H9 (cell line): ENCODE measurements around the gene C3. TPM values are rescaled to one million over a fixed set of nuclear protein-coding genes. Genes with fewer than 3 reads are reported as not detected.

Source experiments
- DNase-seq: peaks from one replicate; pipeline ENCODE4 v3.0.0-alpha.2; 2017
- H2AFZ ChIP-seq: one replicate; pipeline ENCODE4 v1.6.1; 2013; ENCODE audit warnings: mild to moderate bottlenecking, low read length, control low read depth, moderate library complexity
- H2AK5ac ChIP-seq: 2 replicates; pipeline ENCODE4 v1.6.1; 2013; ENCODE audit warnings: low read length, control low read depth, mixed read lengths; ENCODE audit not compliant: insufficient read length
- H2BK120ac ChIP-seq: one replicate; pipeline ENCODE4 v1.6.1; 2013; ENCODE audit warnings: low read depth, mild to moderate bottlenecking, low read length, control low read depth, inconsistent platforms; ENCODE audit not compliant: poor library complexity, severe bottlenecking
- H2BK12ac ChIP-seq: 2 replicates; pipeline ENCODE4 v1.6.1; 2013; ENCODE audit warnings: low read length, control low read depth, mixed read lengths, low read depth; ENCODE audit not compliant: insufficient read length
- H2BK15ac ChIP-seq: 2 replicates; pipeline ENCODE4 v1.6.1; 2013; ENCODE audit warnings: low read depth, low read length, control low read depth
- H2BK20ac ChIP-seq: one replicate; pipeline ENCODE4 v1.6.1; 2013; ENCODE audit warnings: low read depth, mild to moderate bottlenecking, low read length, control low read depth, inconsistent platforms; ENCODE audit not compliant: poor library complexity, severe bottlenecking
- H2BK5ac ChIP-seq: 2 replicates; pipeline ENCODE4 v1.6.1; 2013; ENCODE audit warnings: low read length, control low read depth, mixed read lengths; ENCODE audit not compliant: insufficient read length
- H3K14ac ChIP-seq: 2 replicates; pipeline ENCODE4 v1.6.1; 2013; ENCODE audit warnings: low read length, control low read depth; ENCODE audit not compliant: insufficient read depth
- H3K18ac ChIP-seq: 2 replicates; pipeline ENCODE4 v1.6.1; 2013; ENCODE audit warnings: low read depth, mild to moderate bottlenecking, mixed read lengths, low read length, control low read depth; ENCODE audit not compliant: insufficient read length
- H3K23ac ChIP-seq: 2 replicates; pipeline ENCODE4 v1.6.1; 2013; ENCODE audit warnings: low read length, control low read depth, mixed read lengths, low read depth; ENCODE audit not compliant: insufficient read length
- H3K23me2 ChIP-seq: 2 replicates; pipeline ENCODE4 v1.6.1; 2013; ENCODE audit warnings: low read depth, mild to moderate bottlenecking, mixed read lengths, low read length, control low read depth; ENCODE audit not compliant: insufficient read length, poor library complexity, severe bottlenecking
- H3K27ac ChIP-seq: 2 replicates; pipeline ENCODE4 v1.5.1; 2013; ENCODE audit warnings: low read length, control low read depth, mixed read lengths, low read depth; ENCODE audit not compliant: insufficient read length
- H3K27me3 ChIP-seq: 2 replicates; pipeline ENCODE4 v1.6.1; 2013; ENCODE audit warnings: low read length, control low read depth, inconsistent platforms; ENCODE audit not compliant: insufficient read depth
- H3K4ac ChIP-seq: 2 replicates; pipeline ENCODE4 v1.6.1; 2013; ENCODE audit warnings: low read depth, mild to moderate bottlenecking, control low read depth, inconsistent platforms, low read length, moderate library complexity
- H3K4me1 ChIP-seq: 2 replicates; pipeline ENCODE4 v1.6.1; 2013; ENCODE audit warnings: low read length, control low read depth, inconsistent platforms; ENCODE audit not compliant: insufficient read depth
- H3K4me2 ChIP-seq: 2 replicates; pipeline ENCODE4 v1.6.1; 2013; ENCODE audit warnings: low read length, control low read depth, mixed read lengths; ENCODE audit not compliant: insufficient read length, insufficient read depth
- H3K56ac ChIP-seq: 2 replicates; pipeline ENCODE4 v1.6.1; 2013; ENCODE audit warnings: low read depth, mild to moderate bottlenecking, mixed read lengths, low read length, control low read depth; ENCODE audit not compliant: insufficient read length
- H3K79me1 ChIP-seq: 2 replicates; pipeline ENCODE4 v1.6.1; 2013; ENCODE audit warnings: low read depth, mild to moderate bottlenecking, moderate library complexity, low read length, control low read depth, inconsistent platforms; ENCODE audit not compliant: insufficient read depth, poor library complexity, severe bottlenecking
- H3K79me2 ChIP-seq: 2 replicates; pipeline ENCODE4 v1.6.1; 2013; ENCODE audit warnings: low read length, control low read depth, inconsistent platforms; ENCODE audit not compliant: insufficient read depth
- H3K9ac ChIP-seq: 2 replicates; pipeline ENCODE4 v1.6.1; 2013; ENCODE audit warnings: low read length, control low read depth, mixed read lengths; ENCODE audit not compliant: insufficient read length; ENCODE audit errors: extremely low read depth
- H3K9me3 ChIP-seq: one replicate; pipeline ENCODE4 v1.6.1; 2013; ENCODE audit warnings: low read depth, low read length, inconsistent platforms; ENCODE audit not compliant: control insufficient read depth
- H3T11ph ChIP-seq: one replicate; pipeline ENCODE4 v1.6.1; 2013; ENCODE audit warnings: mild to moderate bottlenecking, low read length, control low read depth, inconsistent platforms
- H4K20me1 ChIP-seq: one replicate; pipeline ENCODE4 v1.6.1; 2013; ENCODE audit not compliant: control insufficient read depth, insufficient read length, insufficient read depth
- H4K5ac ChIP-seq: 2 replicates; pipeline ENCODE4 v1.6.1; 2013; ENCODE audit warnings: low read depth, mild to moderate bottlenecking, mixed read lengths, low read length, control low read depth; ENCODE audit not compliant: insufficient read length
- H4K8ac ChIP-seq: replicated peaks from 2 replicates; pipeline ENCODE4 v1.6.1; 2013; ENCODE audit warnings: low read length, control low read depth, mixed read lengths, low read depth; ENCODE audit not compliant: insufficient read length
- H4K91ac ChIP-seq: 2 replicates; pipeline ENCODE4 v1.6.1; 2013; ENCODE audit warnings: low read depth, mild to moderate bottlenecking, moderate library complexity, mixed read lengths, low read length, control low read depth; ENCODE audit not compliant: insufficient read length
- H3K27ac Mint-ChIP-seq, 3 experiments: 2 replicates in 2 of 3; 3 replicates in 1 of 3; pipeline ENCODE4 v1.8.0; 2020 to 2021; ENCODE audit warnings: mixed read lengths in 3 of 3, mild to moderate bottlenecking in 1 of 3, moderate library complexity in 1 of 3
- H3K27me3 Mint-ChIP-seq: 2 replicates; pipeline ENCODE4 v1.8.0; 2021; ENCODE audit warnings: low read depth, mild to moderate bottlenecking, moderate library complexity, mixed read lengths
- H3K36me3 Mint-ChIP-seq, 3 experiments: 2 replicates in 2 of 3; 3 replicates in 1 of 3; pipeline ENCODE4 v1.8.0; 2020 to 2021; ENCODE audit warnings: low read depth in 3 of 3, mixed read lengths in 3 of 3; ENCODE audit not compliant: insufficient read depth in 1 of 3
- H3K4me1 Mint-ChIP-seq, 2 experiments: 2 replicates each; pipeline ENCODE4 v1.8.0; 2020; ENCODE audit warnings: mixed read lengths in 2 of 2
- H3K4me3 Mint-ChIP-seq, 2 experiments: 2 replicates in 1 of 2; 3 replicates in 1 of 2; pipeline ENCODE4 v1.8.0; 2020 to 2021; ENCODE audit warnings: mild to moderate bottlenecking in 2 of 2, mixed read lengths in 2 of 2, moderate library complexity in 1 of 2
- H3K9me3 Mint-ChIP-seq, 2 experiments: 2 replicates in 1 of 2; 3 replicates in 1 of 2; pipeline ENCODE4 v1.8.0; 2020; ENCODE audit warnings: mild to moderate bottlenecking in 2 of 2, mixed read lengths in 2 of 2, moderate library complexity in 1 of 2
- WGBS: extraction: QIAGEN DNeasy Blood & Tissue Kit; methylation state at CpG from one replicate; pipeline ENCODE4 v1.1.7; 2013; ENCODE audit warnings: missing lambda C conversion rate, low lambda C conversion rate, mixed read lengths; ENCODE audit not compliant: insufficient read length; ENCODE audit errors: extremely low coverage; 5-methylcytosine and 5-hydroxymethylcytosine counted together
- total RNA-seq: library from RNA; stranded (reverse); gene quantifications from 2 replicates; pipeline ENCODE4 v1.2.1, GENCODE V29; 2021
- TF ChIP-seq, protein P1 (sequence below): fragments of 200-600 bp; sonication (generic); conservative IDR thresholded peaks from 3 replicates; pipeline ENCODE4 v1.8.0; 2021; ENCODE audit warnings: antibody characterized with exemption, mild to moderate bottlenecking

C3 gene
- total RNA-seq, 1 experiment from 2014 or later, result 5.9 TPM

DNA sequence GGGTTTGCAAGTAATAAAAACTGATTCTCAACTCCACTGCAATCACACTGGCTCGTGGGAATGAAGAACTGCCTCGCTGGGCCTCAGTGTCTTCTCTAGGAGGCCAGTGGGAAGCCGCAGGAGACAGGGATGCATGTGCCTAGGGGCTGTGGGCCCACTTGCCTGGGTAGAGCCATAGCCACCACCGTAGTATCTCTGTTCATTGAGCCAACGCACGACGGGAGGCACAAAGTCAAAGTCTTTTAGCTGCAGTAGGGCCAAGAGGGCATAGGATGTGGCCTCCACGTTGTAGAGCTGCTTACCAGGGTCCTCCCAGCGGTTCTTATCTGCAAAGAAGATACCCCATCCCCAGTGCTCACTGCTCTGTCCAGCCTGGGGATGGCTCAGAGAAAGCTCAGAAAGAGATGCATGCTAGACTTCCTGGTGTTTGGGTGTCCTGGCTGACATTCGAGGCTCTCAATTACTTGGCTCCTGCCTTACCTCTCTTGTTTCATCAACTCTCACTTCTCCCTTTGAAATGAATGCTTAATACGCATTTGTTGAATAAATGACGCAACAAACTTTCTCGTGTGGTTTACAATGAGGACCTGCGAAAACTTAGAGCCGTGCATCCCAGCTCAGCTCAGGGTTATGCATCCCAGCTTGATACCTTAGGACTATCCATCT, 34.4 kb downstream of the C3 start:
- H2BK12ac ChIP-seq, result no peak overlapping the region
- no peak overlapping the region for H3K27ac ChIP-seq
- H3K27me3 Mint-ChIP-seq, result peaks cover 10% of the 10 kb centered on the region
- H3K79me1 ChIP-seq, result no peaks in the 10 kb centered on the region
- no peak overlapping the region for H4K5ac ChIP-seq
- H2BK20ac ChIP-seq, result no peak overlapping the region
- no peak overlapping the region for H2BK120ac ChIP-seq
- no peak overlapping the region for H4K91ac ChIP-seq
- no peak overlapping the region for H2BK5ac ChIP-seq
- H3K27ac Mint-ChIP-seq, result no peak overlapping the region
- H2AFZ ChIP-seq, result no peak overlapping the region
- H4K8ac ChIP-seq, result no peak overlapping the region
- H3K14ac ChIP-seq, result no peak overlapping the region
- H3K23ac ChIP-seq, result no peak overlapping the region
- no peak overlapping the region for H3K4ac ChIP-seq
- no peak overlapping the region for H3T11ph ChIP-seq
- H4K20me1 ChIP-seq, result no peaks in the 10 kb centered on the region
- H3K4me3 Mint-ChIP-seq, result no peak overlapping the region
- no peak for DNase-seq
- no peak overlapping the region for H2AK5ac ChIP-seq
- no peaks in the 10 kb centered on the region for H3K23me2 ChIP-seq
- no peaks in the 10 kb centered on the region for H3K79me2 ChIP-seq
- peaks cover 0 to 15% (median 0%) of the 10 kb centered on the region in 3 experiments; a peak in 5 of 7 replicates for H3K36me3 Mint-ChIP-seq
- no peaks in the 10 kb centered on the region; the same call in 1 of the 2 replicates for H3K27me3 ChIP-seq
- no CpG with 5 or more reads among the region's 15 CpGs for WGBS
- no peaks in the 10 kb centered on the region for H3K9me3 ChIP-seq
- no peaks in the 10 kb centered on the region for H3K4me1 Mint-ChIP-seq
- H3K9ac ChIP-seq, result no peak overlapping the region
- TF ChIP-seq, protein P1, sequence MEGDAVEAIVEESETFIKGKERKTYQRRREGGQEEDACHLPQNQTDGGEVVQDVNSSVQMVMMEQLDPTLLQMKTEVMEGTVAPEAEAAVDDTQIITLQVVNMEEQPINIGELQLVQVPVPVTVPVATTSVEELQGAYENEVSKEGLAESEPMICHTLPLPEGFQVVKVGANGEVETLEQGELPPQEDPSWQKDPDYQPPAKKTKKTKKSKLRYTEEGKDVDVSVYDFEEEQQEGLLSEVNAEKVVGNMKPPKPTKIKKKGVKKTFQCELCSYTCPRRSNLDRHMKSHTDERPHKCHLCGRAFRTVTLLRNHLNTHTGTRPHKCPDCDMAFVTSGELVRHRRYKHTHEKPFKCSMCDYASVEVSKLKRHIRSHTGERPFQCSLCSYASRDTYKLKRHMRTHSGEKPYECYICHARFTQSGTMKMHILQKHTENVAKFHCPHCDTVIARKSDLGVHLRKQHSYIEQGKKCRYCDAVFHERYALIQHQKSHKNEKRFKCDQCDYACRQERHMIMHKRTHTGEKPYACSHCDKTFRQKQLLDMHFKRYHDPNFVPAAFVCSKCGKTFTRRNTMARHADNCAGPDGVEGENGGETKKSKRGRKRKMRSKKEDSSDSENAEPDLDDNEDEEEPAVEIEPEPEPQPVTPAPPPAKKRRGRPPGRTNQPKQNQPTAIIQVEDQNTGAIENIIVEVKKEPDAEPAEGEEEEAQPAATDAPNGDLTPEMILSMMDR, result no peak
- H3K4me2 ChIP-seq, result no peak overlapping the region
- H3K9me3 Mint-ChIP-seq, result peaks cover 2 to 51% of the 10 kb centered on the region in 2 experiments; a peak in 4 of 5 replicates
- H3K4me1 ChIP-seq, result no peaks in the 10 kb centered on the region
- no peak overlapping the region for H3K56ac ChIP-seq
- no peak overlapping the region for H3K18ac ChIP-seq
- H2BK15ac ChIP-seq, result no peak overlapping the region
